HL-60/S4 (cell line): ENCODE data around the gene C9.
"Not testable (repeated sequence)": the region's sequence is repeated elsewhere in the genome, so short reads cannot be mapped to it uniquely, and the experiment has no call there.

Experiments used
- in situ Hi-C: fragments of 300-500 bp; cut with MboI; formaldehyde crosslinking; loops from 2 replicates; pipeline ENCODE4 v1.14.3; 2022; ENCODE audit warnings: low sequenced_read_pairs

The C9 gene

GRCh38 chr5:39267186-39267585 lies 97.1 kb downstream of the C9 start:
- in situ Hi-C loops, result loop anchor here (5.0 kb wide), 1 partner anchor 40 kb away; no protein-coding TSS in a partner anchor

GRCh38 chr5:39266442-39266841 lies 97.9 kb downstream of the C9 start:
- in situ Hi-C loops, result loop anchor here (5.0 kb wide), 1 partner anchor 39 kb away; no protein-coding TSS in a partner anchor

- in situ Hi-C loops, result no loop called here
Observed at GRCh38 chr5:39264528-39264927, 99.8 kb downstream of the C9 start.

GRCh38 chr5:39262981-39263380 lies 101.3 kb downstream of the C9 start:
- in situ Hi-C loops, result no loop called here

- in situ Hi-C loops, result no loop called here
Observed at GRCh38 chr5:39260095-39260494, 104.2 kb downstream of the C9 start.

DNA sequence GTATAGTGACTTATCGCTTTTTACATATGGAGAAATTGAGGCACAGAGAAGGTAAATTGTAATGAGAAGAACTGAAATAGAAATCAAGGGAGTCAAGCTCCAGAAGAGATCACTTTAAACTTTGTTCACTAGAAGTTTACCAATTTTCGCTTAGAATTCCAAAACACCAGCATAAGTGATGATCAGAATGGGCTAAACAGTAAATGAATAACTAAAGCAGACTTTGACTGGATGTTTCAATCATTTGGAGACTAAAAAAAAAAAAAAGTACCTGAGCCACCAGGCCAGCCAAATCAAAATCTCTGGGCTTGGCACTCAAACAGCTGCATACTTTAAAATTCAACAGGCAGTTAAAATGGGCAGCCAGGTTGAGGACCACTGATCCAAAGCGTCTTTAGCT lies 106.7 kb downstream of the C9 start:
- in situ Hi-C loops, result no loop called here

- in situ Hi-C loops, result no loop called here
Observed at GRCh38 chr5:39256477-39257235, 107.6 kb downstream of the C9 start.

DNA sequence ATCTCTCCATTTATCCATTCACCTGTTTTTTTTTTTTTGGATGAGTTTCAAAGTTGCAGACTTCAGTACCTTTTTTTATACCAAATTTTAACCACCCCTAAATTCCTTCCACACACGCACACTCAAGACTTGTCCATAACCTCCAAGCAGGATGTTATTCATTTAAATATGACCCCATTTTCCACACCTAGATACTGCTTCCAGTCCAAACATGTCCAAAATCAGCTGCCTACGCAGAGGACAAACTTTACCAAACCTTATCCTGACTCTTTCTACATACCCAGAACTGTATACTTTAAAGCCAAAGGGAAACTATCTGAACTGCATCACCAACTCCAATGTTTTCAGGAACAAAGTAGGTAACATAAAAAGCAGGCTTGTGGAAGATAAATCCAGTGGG lies 108.9 kb downstream of the C9 start:
- in situ Hi-C loops, result no loop called here

DNA sequence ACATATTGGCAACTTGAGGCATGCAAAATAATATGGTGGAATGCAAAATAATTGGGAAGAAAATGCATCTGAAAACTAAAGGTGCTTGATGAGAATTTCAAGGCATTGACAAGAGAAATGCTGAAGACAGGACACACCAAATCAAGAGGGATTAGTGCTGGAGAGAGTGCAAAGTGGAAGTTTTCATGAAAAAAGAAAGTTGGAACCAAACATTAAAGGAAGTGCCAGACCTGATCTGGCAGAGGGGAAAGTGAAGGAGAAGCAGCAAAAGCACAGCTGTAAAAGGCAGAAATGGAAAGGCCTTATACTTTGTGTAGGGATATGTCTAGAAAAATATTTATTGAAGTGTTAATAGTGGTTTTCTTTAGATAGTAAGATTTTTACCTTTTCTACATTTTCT lies 109.6 kb downstream of the C9 start:
- in situ Hi-C loops, result no loop called here

DNA sequence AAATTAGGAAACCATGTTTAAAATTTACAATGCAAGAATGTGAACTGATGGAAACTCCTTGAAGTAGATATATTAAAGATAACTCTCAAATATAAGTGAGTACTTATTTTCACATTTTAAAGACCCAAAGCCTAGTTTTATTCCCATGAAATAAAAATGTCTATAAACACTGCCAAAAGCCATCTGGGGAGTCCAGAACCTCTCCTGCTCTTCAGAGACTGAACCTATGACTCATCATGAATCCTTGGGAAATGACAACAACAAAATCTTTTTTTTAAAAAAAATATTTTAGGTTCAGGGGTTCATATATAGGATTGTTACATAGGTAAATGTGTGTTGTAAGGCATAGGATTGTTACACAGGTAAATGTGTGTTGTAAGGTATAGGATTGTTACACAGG lies 111.1 kb downstream of the C9 start:
- in situ Hi-C loops, result no loop called here

GRCh38 chr5:39249564-39250274 lies 114.6 kb downstream of the C9 start:
- in situ Hi-C loops, result no loop called here

- in situ Hi-C loops, result no loop called here
Observed at GRCh38 chr5:39249069-39249468, 115.2 kb downstream of the C9 start.

DNA sequence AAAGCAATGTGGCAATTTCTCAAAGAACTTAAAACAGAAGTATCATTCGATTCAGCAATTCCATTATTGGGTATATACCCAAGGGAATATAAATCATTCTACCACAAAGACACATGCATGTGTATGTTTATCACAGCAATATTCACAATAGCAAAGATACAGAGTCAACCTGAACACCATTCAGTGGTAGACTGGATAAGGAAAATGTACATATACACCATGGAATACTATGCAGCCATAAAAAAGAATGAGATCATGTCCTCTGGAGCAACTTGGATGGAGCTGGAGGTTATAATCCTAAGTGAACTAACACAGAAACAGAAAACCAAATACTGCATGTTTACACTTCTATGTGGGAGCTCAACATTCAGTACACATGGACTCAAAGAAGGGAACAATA lies 123.5 kb downstream of the C9 start:
- in situ Hi-C loops, result no loop called here

- in situ Hi-C loops, result no loop called here
Observed at GRCh38 chr5:39238366-39239105, 125.8 kb downstream of the C9 start.

- in situ Hi-C loops, result no loop called here
Observed at GRCh38 chr5:39236718-39237117, 127.6 kb downstream of the C9 start.

GRCh38 chr5:39235648-39236047 lies 128.6 kb downstream of the C9 start:
- in situ Hi-C loops, result no loop called here

DNA sequence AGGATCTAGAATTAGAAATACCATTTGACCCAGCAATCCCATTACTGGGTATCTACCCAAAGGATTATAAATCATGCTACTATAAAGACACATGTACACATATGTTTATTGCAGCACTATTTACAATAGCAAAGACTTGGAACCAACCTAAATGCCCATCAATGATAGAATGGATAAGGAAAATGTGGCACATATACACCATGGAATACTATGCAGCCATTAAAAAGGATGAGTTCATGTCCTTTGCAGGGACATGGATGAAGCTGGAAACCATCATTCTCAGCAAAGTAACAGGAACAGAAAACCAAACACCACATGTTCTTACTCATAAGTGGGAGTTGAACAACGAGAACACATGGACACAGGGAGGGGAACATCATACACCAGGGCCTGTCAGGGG lies 129.8 kb downstream of the C9 start:
- in situ Hi-C loops, result not testable (repeated sequence)
